SU-DHL-6 (cell line): ENCODE data around the gene ITGA11.

Experiments
- CTCF ChIP-seq: fragments of 200-600 bp; sonication (generic); IDR thresholded peaks from one replicate; pipeline ENCODE4 v1.5.1; 2017; ENCODE audit warnings: antibody characterized with exemption, mild to moderate bottlenecking, low read length, moderate library complexity; ENCODE audit not compliant: insufficient read depth, poor library complexity, severe bottlenecking
- EZH2phosphoT487 ChIP-seq: fragments of 200-600 bp; sonication (generic), shearing (Covaris generic); conservative IDR thresholded peaks from 2 replicates; pipeline ENCODE4 v1.6.1; 2018; ENCODE audit warnings: mild to moderate bottlenecking, antibody characterized with exemption, low read length, moderate library complexity, mixed read lengths

- no peak for TF ChIP-seq CTCF
- TF ChIP-seq EZH2phosphoT487 = no peak
These were observed 49.5 kb downstream of the ITGA11 start for GRCh38 chr15:68382286-68383007.
